GM21447 (cell line): Measurements from ENCODE around the gene TENM4.

Experiments
- ATAC-seq: cut with Tn5 transposase; IDR thresholded peaks from one replicate; pipeline ENCODE4 v1.9.1; 2021; ENCODE audit not compliant: unreplicated experiment

Gene TENM4

GRCh38 chr11:79449040-79449439, 8.2 kb upstream of the TENM4 start:
- no peak for ATAC-seq

- ATAC-seq: no peak
Measured at GRCh38 chr11:79447038-79447786, 6.4 kb upstream of the TENM4 start.

- ATAC-seq: no peak
Measured at GRCh38 chr11:79444923-79445322, 4.1 kb upstream of the TENM4 start.

GRCh38 chr11:79441461-79441875, 638 bp upstream of the TENM4 start:
- ATAC-seq: no peak

GRCh38 chr11:79439886-79440570, 802 bp downstream of the TENM4 start:
- ATAC-seq: no peak

GRCh38 chr11:79439410-79439885, 1.4 kb downstream of the TENM4 start:
- no peak for ATAC-seq

- ATAC-seq: no peak
Measured at GRCh38 chr11:79438631-79439409, 2.0 kb downstream of the TENM4 start.

GRCh38 chr11:79437981-79438630, 2.7 kb downstream of the TENM4 start:
- ATAC-seq: no peak

- no peak for ATAC-seq
Measured at GRCh38 chr11:79437278-79437980, 3.4 kb downstream of the TENM4 start.

GRCh38 chr11:79436919-79437277, 3.9 kb downstream of the TENM4 start:
- ATAC-seq: no peak

GRCh38 chr11:79434283-79434682, 6.5 kb downstream of the TENM4 start:
- ATAC-seq: no peak

- no peak for ATAC-seq
Measured at GRCh38 chr11:79432138-79432537, 8.7 kb downstream of the TENM4 start.

- ATAC-seq: no peak
Measured at GRCh38 chr11:79431535-79431934, 9.3 kb downstream of the TENM4 start.

GRCh38 chr11:79430280-79430679, 10.6 kb downstream of the TENM4 start:
- no peak for ATAC-seq

GRCh38 chr11:79428406-79428805, 12.4 kb downstream of the TENM4 start:
- no peak for ATAC-seq

- no peak for ATAC-seq
Measured at GRCh38 chr11:79427611-79428327, 13.1 kb downstream of the TENM4 start.

- no peak for ATAC-seq
Measured at GRCh38 chr11:79427126-79427525, 13.7 kb downstream of the TENM4 start.

GRCh38 chr11:79425463-79425862, 15.4 kb downstream of the TENM4 start:
- ATAC-seq: no peak

- no peak for ATAC-seq
Measured at GRCh38 chr11:79423736-79424135, 17.1 kb downstream of the TENM4 start.

- no peak for ATAC-seq
Measured at GRCh38 chr11:79422866-79423265, 18.0 kb downstream of the TENM4 start.
